Right forelimb (tissue), 1 donor: ENCODE results near the gene IL20.

Experiments
- DNase-seq: peaks from one replicate; pipeline ENCODE4 v3.0.0-alpha.2; 2018

IL20 gene, protein sequence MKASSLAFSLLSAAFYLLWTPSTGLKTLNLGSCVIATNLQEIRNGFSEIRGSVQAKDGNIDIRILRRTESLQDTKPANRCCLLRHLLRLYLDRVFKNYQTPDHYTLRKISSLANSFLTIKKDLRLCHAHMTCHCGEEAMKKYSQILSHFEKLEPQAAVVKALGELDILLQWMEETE

DNA sequence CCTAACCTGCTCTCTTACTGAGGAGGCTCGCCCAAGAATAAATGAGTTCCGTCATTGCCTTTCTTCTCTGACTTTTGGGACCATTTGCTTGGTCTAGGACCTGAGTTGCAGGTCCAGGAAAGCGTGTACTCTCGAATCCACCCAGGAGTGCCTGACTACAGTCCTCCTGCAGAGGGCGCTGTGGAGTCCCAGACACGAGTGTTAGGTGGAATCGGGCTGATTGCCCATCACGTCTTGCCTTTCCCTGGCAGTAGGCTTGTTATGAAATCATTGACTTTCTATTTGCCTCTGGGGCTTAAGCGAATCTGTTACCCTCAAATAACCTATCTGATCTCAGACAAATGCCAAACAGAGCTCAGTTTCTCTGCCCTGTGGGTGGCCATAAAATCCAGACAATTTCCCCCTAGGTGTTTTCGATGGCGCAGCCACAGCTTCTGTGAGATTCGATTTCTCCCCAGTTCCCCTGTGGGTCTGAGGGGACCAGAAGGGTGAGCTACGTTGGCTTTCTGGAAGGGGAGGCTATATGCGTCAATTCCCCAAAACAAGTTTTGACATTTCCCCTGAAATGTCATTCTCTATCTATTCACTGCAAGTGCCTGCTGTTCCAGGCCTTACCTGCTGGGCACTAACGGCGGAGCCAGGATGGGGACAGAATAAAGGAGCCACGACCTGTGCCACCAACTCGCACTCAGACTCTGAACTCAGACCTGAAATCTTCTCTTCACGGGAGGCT lies at the start of gene IL20:
Gene IL20, plus strand, starts transcription at position 685 of the 733 bp plus-strand sequence. CDS start 230 bp downstream, outside the sequence.
- DNase-seq, result no peak

DNA sequence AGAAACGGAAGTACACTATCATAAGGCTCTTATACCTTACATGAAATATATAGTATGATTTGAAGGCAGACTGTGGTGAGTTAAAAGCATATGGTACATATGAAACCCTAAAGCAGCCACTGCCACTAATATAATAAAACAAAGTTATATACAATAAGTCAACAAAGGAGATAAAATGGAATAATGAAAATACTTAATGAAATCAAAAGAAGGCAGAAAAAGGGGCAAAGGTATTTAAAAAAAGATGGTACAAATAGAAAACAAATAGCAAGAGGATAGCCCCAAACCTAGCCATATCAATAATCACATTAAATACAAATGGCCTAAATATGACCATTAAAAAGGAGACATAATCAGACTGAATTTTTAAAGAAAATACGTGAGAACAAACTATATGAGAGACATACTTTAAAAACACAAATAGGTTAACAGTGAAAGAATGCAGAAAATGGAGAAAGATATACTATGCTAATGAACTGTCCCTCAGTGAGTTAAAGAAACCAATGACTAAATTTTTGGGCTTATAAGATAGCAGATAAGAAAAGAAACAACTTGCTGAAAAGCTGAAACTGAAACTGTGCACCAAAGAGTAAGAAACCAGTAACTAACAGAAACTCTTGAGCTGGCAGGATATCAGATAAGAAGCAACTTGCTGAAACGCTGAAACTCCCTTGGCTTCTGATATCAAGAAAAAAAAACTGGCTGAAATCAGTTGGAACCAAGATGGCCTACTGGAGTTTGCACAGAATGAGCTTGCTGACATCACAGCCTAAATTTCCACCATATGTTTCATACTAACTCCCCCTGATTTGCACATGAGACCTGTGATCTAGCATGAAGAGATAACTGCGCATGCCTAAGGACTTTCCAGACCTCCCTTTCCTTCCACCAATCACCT lies 48.8 kb upstream of the IL20 start:
- DNase-seq, result no peak

DNA sequence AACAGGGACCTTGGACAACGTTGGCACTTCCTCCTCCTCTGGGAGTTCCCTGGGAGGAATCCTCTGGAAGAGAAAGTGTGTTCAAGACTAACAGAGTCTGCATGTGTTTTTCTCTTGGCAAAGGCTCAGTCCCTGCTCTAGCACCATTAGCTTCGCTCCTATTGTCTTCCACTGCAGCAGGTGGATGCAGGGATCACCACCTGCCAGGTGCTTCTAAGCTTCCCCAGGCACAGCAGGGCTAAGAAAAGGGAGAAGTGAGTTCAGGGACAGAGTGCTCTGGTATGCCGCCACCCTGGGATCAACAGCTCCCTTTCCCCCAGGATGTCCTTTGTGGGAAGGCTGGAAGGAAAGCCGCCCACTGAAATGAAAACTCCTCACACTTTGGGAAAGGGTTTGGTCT lies 43.9 kb upstream of the IL20 start:
- no peak for DNase-seq

DNA sequence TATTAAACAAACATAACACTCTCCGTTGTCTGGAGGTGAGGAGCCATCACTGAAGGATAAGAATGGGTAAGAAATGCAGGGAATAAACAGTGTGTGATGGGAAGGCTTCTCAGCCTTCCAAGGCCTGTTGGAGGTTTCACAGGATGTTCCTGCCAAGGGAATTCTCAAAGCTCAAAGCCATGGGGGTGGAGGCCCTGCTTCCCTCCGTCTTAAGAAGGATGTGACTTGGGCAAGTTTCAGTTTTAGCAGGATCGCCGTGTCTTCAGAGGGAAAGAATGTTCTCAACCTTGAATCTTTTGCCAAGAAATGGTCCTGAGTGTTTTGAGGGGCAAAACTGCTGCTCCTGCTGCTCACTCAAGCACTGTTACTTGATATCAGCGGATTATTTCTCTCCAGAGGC lies 41.7 kb upstream of the IL20 start:
- no peak for DNase-seq

DNA sequence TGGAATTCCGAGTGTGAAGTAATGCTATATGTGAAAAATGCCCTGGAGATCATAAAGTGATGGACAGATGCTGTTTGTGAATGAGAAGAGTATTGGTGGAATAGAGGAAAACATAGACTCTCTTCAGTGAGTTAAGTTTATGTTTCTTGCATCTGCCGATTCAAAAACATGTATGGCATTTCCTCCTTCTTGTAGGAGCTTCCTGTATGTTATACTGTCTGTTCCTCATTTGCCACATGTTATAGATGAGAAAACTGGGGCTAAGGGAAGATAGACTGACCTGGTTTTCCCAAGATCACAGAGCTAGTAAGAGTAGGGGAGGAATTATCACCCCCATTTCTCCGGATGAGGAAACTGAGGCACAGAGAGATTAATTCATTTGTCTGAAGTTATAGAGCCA lies 41.1 kb upstream of the IL20 start:
- DNase-seq, result no peak

DNA sequence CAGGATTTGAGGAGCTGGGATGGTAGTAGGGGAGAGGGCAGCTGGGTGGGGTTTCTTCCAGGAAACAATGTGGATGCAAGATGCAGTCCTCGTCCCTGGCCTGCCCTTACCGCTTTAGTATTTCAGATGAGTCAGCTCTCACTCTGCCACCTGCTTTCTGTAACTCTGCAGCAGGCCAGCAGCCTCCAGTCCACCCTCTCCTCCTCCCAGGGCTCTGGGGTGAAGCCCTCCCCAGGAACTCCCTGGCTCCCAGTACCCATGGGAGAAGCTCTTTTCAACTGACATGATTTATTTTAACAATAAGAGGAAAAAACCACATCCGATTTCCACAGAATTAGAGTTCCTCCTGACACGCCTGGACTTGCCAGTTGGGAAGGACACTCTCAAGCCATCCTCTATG lies 39.0 kb upstream of the IL20 start:
- no peak for DNase-seq

DNA sequence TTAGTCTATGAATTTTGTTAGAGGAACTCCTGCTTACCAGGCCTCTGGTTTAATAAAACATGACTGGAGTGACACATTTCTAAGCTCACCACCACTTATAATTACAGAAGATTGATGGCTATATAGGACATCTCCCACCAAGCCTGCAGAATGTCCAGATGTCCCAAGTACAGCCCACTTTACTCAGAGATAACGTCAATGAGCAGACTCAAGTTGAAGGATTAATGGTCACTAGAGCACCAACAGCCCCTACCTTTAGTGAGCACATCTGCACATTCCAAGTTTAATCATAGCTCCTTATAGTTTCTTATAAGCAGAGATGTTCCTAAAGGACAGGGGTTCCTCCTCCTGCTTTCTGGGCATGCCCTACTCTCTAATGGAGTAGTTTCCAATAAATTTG lies 37.4 kb upstream of the IL20 start:
- DNase-seq, result no peak

DNA sequence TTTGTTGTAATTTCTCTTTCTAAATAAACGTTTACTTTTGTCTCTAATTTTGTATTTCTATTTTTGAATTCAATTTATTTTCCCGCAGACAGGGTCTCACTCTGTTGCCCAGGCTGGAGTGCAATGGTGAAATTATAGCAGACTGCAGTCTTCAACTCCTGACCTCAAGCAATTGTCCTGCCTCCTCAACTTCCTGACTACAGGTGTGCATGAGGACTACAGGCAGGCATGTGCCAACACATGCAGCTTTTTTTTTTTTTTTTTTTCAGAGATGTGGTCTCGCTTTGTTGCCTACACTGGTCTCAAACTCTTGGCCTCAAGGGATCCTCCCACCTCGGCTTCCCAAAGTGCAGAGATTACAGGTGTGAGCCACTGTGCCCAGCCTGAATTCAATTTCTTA lies 36.7 kb upstream of the IL20 start:
- DNase-seq, result no peak

DNA sequence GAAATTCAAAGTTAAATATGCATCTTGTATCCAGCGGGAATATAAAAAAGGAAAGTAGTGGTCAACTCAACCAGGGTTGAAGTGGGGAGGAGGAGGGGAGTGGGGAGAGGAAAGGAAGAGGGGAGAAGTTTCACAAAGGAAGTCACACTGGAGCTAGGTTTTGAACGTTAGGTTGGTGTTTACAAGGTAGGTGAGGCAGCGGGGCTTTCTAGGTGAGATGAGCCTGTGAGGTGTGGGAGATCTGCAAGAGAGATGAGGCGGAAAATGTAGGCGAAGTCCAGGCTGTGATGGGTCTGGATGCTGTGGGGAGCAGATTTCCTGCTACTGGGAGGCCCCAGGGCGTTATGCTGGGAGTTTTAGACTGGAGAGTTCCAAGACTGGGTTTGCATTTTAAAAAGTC lies 36.1 kb upstream of the IL20 start:
- no peak for DNase-seq

DNA sequence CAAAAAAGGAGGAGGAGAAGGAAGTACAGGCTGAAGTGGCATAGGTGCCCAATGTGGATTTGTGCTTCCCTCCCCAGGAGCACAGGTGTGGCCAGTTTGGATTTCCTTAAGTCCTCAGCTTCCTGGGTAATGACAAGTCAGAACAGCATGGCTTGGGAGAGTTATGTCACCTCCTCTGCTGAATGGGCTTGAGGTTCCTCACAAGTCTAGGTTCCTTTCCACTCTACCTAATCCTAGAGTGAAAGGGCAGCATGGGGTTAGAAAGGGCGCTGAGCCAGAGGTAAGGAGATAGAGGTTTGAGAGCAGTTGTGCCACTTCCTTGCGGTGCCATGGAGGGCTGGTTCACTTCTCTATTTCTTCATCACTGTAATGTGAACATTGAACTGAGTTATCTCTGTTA lies 35.5 kb upstream of the IL20 start:
- DNase-seq, result no peak

DNA sequence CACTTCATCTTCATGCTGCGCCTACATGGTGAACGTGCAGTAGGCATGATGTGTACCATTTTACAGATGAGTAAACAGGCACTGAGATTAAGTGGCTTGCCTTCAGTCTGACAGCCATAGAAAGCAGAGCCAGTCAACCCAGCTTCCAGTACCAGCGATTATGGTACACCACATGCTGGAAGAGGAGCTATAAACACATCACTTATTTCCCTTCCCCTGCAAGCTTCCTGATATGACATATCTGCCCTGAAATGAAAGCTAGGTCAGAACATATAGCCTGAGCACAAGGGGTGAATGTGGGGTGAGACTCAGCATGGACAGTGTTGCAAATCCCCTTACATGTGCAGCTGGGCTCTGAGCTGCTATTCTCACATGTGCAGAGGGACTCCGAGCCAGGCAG lies 33.8 kb upstream of the IL20 start:
- no peak for DNase-seq

DNA sequence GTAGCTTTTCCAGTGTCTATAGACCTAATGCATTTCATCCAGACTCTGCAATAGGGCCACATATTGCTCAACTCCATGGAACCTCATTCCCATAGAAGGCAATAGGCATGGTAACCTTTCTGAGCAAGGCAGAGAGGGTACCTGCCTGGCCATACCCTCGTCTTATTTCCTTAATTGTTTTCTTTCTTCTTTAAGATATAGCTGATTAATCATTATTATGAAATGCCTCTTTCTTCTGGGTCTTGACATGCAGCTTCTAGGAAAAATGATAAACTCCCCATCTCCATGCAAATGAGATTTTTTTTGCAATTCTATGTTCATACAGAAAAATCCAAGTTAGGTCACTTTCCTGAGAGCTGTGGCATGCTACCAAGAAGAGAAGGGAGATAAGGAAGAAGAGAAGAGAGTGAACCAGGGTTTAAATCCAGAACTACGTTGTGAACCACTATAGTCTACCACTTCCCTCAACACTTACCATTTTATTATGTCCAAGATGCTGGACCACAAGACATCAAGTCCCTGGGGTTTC lies 33.0 kb upstream of the IL20 start:
- no peak for DNase-seq

DNA sequence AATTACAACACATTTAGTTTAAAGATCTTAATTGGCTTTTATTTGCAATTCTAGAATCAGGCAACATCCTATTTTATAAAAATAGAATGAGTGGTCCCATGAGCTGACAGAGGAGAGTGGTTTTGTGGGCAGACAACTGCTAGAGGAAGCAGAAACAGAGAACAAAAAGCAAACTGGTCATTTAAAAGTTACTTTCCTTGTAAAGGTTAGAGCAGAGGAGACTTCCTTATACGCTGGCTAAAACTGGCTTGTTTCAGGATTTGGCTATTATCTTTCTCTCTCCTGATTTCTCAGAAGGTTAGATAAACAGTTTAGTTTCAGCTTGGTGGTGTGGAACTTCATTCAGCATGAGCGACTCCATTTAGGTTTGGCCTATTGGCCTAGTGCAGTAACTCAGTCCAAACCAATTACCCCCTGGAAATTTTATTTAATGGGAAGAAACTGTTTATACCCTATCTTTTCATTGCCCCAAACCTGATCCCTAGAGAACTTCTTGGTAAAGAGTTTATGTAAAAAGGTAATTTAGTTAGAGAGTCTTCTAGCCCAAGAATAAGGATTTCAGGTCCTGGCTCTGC lies 32.2 kb upstream of the IL20 start:
- DNase-seq, result no peak

DNA sequence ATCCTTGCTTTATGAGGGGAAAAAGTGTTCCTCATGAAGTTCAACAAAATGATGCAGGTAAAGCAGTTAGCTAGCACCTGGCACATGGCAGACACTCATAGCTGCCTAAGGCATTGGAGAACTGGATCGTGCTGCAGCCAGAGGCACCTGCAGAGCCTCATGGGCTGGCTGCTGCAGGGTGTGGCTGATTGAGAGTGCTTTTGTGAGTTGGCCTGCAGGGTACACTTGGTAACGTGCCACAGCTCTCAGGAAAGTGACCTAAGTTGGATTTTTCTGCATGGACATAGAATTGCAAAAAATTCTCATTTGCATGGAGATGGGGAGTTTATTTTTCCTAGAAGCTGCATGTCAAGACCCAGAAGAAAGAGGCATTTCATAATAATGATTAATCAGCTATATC lies 31.6 kb upstream of the IL20 start:
- no peak for DNase-seq

DNA sequence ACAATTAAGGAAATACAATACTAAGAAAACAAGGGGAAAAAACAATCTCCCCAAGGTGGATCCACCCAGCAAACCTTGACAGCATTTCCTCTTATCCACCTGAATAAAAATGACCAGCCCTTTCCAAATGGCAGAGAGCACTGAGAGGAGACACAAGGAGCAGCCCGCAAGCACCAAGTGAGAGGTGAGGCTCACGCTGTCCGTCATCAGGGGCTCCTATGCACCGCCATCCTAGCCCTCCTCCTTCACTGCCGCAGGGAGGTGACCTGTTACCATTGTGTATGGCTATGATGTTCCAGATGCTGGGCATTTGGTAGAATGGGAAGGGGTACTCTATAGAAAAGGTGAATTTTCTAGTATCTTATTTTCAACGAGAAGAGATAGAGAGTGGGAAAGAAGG lies 31.2 kb upstream of the IL20 start:
- no peak for DNase-seq

DNA sequence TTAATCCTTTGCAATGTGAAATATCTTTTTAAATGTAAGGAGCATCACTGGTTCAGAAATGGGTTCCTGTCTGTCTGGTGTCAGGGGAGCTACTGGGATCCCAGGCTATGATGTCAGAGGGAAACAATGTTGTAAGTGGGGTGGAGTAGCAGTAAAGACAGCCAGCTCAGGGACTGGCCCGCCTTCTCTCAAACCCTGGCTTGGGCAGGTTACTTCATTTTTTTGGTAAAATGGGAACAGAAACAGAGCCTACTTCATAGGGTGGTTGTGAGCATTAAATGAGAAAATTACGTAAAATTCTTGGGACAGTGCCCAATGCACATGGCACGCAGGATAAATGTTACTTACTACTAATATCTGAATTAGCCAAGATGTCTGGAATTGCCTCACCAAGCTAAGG lies 30.7 kb upstream of the IL20 start:
- DNase-seq, result no peak

DNA sequence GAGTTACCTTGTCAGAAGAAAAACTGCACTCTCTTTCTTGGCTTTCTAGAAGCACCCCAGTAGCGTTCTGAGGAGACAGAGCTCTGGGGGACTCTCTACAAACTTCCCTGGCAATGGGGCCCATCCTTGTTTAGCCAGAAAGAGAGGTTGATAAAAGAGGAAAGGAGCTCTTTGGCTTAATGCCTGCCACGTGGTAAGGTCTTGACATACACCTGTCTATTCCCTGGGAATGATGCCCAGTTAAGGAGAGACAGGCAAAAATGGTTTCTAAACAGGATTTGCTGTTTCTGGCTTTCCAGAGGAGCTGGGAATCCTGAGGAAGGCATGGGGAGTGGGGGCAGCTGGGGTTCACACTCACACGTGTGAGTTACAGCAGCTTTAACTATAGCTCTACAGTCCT lies 30.2 kb upstream of the IL20 start:
- DNase-seq, result no peak

DNA sequence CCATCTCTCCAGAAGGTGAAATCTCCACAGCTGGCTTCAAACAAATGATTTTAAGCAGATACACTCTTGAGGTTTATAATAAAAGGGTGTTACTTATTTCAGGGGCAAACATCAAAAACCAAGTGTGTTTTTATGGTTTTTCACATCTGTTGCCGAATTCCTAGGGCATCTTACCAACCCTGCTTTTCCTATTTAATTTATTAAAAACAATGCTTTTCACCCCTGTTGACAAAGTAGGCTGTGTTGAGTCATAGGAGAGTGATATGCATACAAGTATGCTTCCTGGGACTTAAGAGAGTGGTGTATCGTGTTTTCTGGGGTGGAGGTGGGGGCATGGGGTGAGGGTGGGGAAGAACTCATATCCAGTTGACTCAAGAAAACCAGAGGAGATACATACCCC lies 29.3 kb upstream of the IL20 start:
- DNase-seq, result no peak

DNA sequence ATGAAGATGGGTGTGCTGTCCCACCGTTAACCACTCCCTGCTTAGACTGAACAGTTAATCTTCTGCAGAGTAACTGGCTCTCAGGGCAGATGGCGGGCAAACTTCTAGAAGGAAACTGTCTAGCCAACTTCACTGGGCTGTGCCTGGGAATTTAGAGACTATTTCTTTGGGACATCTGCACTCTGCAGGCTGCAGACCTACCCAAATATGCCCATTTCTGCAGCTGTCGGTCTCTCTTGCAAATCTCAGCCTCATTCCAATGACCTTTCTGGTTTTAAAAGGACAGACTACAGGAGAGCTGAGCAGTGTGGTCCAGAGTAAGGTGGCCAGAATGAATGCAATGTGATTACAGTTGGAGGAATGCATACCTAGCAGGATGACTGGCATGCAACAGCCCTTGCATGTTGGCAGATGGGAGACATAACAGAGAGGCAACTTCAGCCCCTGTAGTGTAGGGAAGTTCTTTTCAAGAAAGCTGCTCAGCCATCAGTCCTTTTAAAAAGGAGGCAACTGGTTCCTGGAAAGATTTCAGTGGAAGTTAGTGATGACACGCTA lies 26.3 kb upstream of the IL20 start:
- no peak for DNase-seq

DNA sequence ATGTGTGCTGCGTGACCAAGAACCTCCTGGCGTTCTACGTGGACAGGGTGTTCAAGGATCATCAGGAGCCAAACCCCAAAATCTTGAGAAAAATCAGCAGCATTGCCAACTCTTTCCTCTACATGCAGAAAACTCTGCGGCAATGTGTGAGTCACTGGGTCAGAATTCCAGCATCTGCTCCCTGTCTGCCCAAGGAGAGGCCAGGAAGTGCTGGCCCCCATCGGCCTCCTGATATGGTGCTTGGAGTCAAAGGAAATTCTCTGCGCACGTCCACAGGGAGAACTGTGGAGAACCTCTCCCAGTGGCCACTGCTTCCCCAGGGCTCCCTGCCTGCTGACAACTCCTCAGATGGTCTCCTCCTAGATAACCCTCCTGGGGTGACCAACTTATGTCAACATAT lies 25.6 kb upstream of the IL20 start:
- DNase-seq, result no peak

DNA sequence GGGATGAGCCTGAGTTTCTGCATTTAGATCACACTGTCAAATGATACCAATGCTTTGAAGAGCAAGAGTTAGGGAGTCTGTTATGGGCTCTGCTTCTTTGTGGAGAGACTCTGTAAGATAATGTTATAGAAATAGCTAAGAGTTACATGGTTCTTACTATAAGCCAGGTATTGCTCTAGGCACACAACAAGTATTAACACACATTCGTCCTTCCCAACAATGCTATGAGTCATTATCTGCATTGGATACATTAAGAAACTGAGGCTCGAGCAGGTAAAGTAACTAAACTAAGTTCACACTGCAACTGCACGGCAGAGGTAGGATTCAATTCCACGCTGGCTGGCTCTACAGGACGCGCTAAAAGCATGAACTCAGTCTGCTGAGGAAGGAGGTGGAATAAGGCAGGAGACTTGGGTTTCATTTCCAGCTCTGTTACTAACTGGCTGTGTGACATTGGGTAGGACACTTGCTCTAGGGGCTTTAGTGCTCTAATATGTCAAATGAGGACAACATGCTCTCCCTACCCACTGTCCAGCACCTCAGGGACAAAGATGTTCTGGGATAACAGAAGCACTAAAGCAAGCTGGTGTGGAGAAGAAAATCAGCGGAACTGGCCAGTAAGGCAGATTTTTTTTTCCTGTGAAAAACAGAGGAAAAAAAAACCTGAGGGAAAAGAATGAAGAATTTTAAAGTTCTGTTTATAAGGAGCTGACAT lies 23.7 kb upstream of the IL20 start:
- no peak for DNase-seq

DNA sequence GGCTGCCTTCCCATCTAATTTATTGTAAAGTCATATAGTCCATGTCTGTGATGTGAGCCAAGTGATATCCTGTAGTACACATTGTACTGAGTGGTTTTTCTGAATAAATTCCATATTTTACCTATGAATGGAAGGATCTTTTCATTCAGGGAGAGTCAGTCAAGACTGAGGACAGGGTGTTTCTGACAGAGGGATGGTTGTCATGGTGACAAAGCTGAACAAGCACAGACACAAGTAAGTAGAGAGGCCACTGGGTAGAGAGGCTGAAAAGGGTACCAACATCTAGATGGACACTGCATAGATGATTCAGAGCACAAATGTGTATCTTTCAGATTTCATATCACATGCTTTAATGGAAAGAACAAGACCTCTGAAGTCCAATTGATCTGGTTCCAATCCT lies 22.6 kb upstream of the IL20 start:
- DNase-seq, result no peak
